MM.1S (cell line): ENCODE data around the gene KRTAP6-1.

Source experiments
- EZH2 ChIP-seq: fragments of 300-600 bp; sonication (generic); optimal IDR thresholded peaks from 2 replicates; pipeline ENCODE3; 2017; ENCODE audit warnings: low read depth, mild to moderate bottlenecking, antibody characterized with exemption, low read length, mixed read lengths
- TF ChIP-seq, protein P1 (sequence below): fragments of 300-600 bp; sonication (generic); IDR thresholded peaks from 2 replicates; pipeline ENCODE4 v1.5.1; 2016; ENCODE audit warnings: antibody characterized with exemption, low read length, mixed read lengths

DNA sequence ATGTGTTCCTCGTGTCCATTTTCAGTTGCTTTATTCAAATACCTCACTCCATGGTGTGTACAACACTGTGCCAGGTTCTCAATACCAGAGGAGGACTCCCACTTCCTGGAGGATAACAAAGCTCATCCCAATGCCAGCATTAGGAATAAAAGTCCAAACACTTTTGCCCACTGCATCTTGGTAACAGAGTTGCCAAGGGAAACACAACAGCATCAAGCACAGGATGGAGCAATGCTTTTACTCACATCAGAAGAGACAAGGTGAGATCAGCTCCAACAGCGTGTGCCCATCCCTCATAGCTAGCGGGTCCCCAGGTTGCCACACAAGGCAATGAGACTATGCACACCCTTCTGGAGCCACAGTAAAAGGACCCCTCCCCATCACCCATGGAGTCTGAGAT, 9.6 kb upstream of the KRTAP6-1 start:
- TF ChIP-seq, protein P1, sequence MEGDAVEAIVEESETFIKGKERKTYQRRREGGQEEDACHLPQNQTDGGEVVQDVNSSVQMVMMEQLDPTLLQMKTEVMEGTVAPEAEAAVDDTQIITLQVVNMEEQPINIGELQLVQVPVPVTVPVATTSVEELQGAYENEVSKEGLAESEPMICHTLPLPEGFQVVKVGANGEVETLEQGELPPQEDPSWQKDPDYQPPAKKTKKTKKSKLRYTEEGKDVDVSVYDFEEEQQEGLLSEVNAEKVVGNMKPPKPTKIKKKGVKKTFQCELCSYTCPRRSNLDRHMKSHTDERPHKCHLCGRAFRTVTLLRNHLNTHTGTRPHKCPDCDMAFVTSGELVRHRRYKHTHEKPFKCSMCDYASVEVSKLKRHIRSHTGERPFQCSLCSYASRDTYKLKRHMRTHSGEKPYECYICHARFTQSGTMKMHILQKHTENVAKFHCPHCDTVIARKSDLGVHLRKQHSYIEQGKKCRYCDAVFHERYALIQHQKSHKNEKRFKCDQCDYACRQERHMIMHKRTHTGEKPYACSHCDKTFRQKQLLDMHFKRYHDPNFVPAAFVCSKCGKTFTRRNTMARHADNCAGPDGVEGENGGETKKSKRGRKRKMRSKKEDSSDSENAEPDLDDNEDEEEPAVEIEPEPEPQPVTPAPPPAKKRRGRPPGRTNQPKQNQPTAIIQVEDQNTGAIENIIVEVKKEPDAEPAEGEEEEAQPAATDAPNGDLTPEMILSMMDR: no peak
- no peak for TF ChIP-seq EZH2
